WTC11 (cell line): ENCODE measurements around the gene ARHGAP6. TPM values are rescaled to one million over a fixed set of nuclear protein-coding genes. Genes with fewer than 3 reads are reported as not detected.

Experiments used
- ATAC-seq: fragments of 200-7000 bp; cut with Tn5 transposase; 2 replicates; pipeline ENCODE4 v1.10.0; 2021; ENCODE audit warnings: mild to moderate bottlenecking, moderate library complexity
- CTCF ChIA-PET: fragments of 300-600 bp; sonication (Branson Sonifier 250); formaldehyde crosslinking; loops from one replicate; lab custom pipeline; 2021; ENCODE audit warnings: antibody characterized with exemption; lab: Charles Lee
- POLR2A ChIA-PET: fragments of 350-600 bp; sonication (Branson Sonifier 250); formaldehyde crosslinking; loops from one replicate; lab custom pipeline; 2021; ENCODE audit warnings: antibody characterized with exemption; lab: Charles Lee
- DNase-seq: peaks from one replicate; pipeline ENCODE4 v3.0.0; 2021; ENCODE audit warnings: low spot score
- H3K27ac Mint-ChIP-seq: 2 replicates; pipeline ENCODE4 v1.8.0; 2021; ENCODE audit warnings: mixed read lengths
- H3K27me3 Mint-ChIP-seq: 2 replicates; pipeline ENCODE4 v1.8.0; 2021; ENCODE audit warnings: low read depth, mild to moderate bottlenecking, moderate library complexity, mixed read lengths
- H3K36me3 Mint-ChIP-seq: 2 replicates; pipeline ENCODE4 v1.8.0; 2021; ENCODE audit warnings: mixed read lengths
- H3K4me1 Mint-ChIP-seq: 2 replicates; pipeline ENCODE4 v1.8.0; 2022; ENCODE audit warnings: mixed read lengths
- H3K4me3 Mint-ChIP-seq: 2 replicates; pipeline ENCODE4 v1.8.0; 2021; ENCODE audit warnings: mild to moderate bottlenecking, moderate library complexity, mixed read lengths
- H3K9me3 Mint-ChIP-seq: 2 replicates; pipeline ENCODE4 v1.8.0; 2021; ENCODE audit warnings: mixed read lengths
- ATF3 ChIP-seq: sonication (generic); formaldehyde crosslinking; conservative IDR thresholded peaks from 2 replicates; pipeline ENCODE4 v1.8.1; 2022; ENCODE audit warnings: mild to moderate bottlenecking, missing genetic modification reagents
- ATF6 ChIP-seq: sonication (generic); formaldehyde crosslinking; IDR thresholded peaks from 2 replicates; pipeline ENCODE4 v1.8.1; 2023; ENCODE audit warnings: mild to moderate bottlenecking, missing genetic modification reagents
- CREB1 ChIP-seq: sonication (generic); formaldehyde crosslinking; IDR thresholded peaks from 2 replicates; pipeline ENCODE4 v1.8.0; 2023; ENCODE audit warnings: mild to moderate bottlenecking, missing genetic modification reagents
- ESRRA ChIP-seq: sonication (generic); formaldehyde crosslinking; IDR thresholded peaks from 2 replicates; pipeline ENCODE4 v1.8.1; 2022; ENCODE audit warnings: mild to moderate bottlenecking, missing genetic modification reagents, borderline replicate concordance
- FOXP1 ChIP-seq: sonication (generic); formaldehyde crosslinking; IDR thresholded peaks from 2 replicates; pipeline ENCODE4 v1.8.0; 2022; ENCODE audit warnings: missing genetic modification reagents, mild to moderate bottlenecking, moderate library complexity, borderline replicate concordance
- GRHL2 ChIP-seq: fragments of 250-450 bp; sonication (Bioruptor Pico); IDR thresholded peaks from 2 replicates; pipeline ENCODE4 v1.8.0; 2022; ENCODE audit warnings: mild to moderate bottlenecking, moderate library complexity; ENCODE audit not compliant: insufficient replicate concordance, severe bottlenecking
- GTF2I ChIP-seq: fragments of 250-450 bp; sonication (Bioruptor Pico); conservative IDR thresholded peaks from 2 replicates; pipeline ENCODE4 v1.4.0; 2021; ENCODE audit warnings: mild to moderate bottlenecking
- SMAD4 ChIP-seq: sonication (generic); formaldehyde crosslinking; IDR thresholded peaks from 2 replicates; pipeline ENCODE4 v1.8.0; 2022; ENCODE audit warnings: mild to moderate bottlenecking, missing genetic modification reagents
- SP1 ChIP-seq: sonication (generic); formaldehyde crosslinking; conservative IDR thresholded peaks from 2 replicates; pipeline ENCODE4 v1.8.1; 2022; ENCODE audit warnings: missing genetic modification reagents
- ZNF121 ChIP-seq: sonication (generic); formaldehyde crosslinking; IDR thresholded peaks from 2 replicates; pipeline ENCODE4 v1.8.0; 2023; ENCODE audit warnings: missing genetic modification reagents
- ZNF138 ChIP-seq: sonication (generic); formaldehyde crosslinking; conservative IDR thresholded peaks from 2 replicates; pipeline ENCODE4 v1.8.1; 2022; ENCODE audit warnings: mild to moderate bottlenecking, moderate library complexity, missing genetic modification reagents
- ZNF219 ChIP-seq: sonication (generic); formaldehyde crosslinking; IDR thresholded peaks from 2 replicates; pipeline ENCODE4 v1.8.0; 2023; ENCODE audit warnings: missing genetic modification reagents, mild to moderate bottlenecking, borderline replicate concordance
- ZNF232 ChIP-seq: sonication (generic); formaldehyde crosslinking; IDR thresholded peaks from 2 replicates; pipeline ENCODE4 v1.8.0; 2022; ENCODE audit warnings: mild to moderate bottlenecking, missing genetic modification reagents
- ZNF423 ChIP-seq: fragments of 250-450 bp; sonication (Bioruptor Pico); IDR thresholded peaks from 2 replicates; pipeline ENCODE4 v2.1.2; 2022; ENCODE audit warnings: mild to moderate bottlenecking, moderate library complexity
- total RNA-seq: library from RNA; stranded (reverse); gene quantifications from 3 replicates; pipeline ENCODE4 v1.2.3, GENCODE V29; 2021
- TF ChIP-seq, protein P1 (sequence below): sonication (generic); formaldehyde crosslinking; IDR thresholded peaks from 2 replicates; pipeline ENCODE4 v1.8.1; 2023; ENCODE audit warnings: mild to moderate bottlenecking, missing genetic modification reagents, moderate library complexity
- TF ChIP-seq, protein P2 (sequence below): sonication (generic); formaldehyde crosslinking; conservative IDR thresholded peaks from 2 replicates; pipeline ENCODE4 v1.8.1; 2023; ENCODE audit warnings: mild to moderate bottlenecking, low read depth, missing genetic modification reagents, moderate library complexity
- TF ChIP-seq, protein P3 (sequence below): fragments of 200-600 bp; IDR thresholded peaks from 2 replicates; pipeline ENCODE4 v1.8.0; 2022; ENCODE audit warnings: antibody characterized with exemption
- TF ChIP-seq, protein P4 (sequence below): sonication (generic); formaldehyde crosslinking; IDR thresholded peaks from 2 replicates; pipeline ENCODE4 v1.8.1; 2023; ENCODE audit warnings: mild to moderate bottlenecking, moderate library complexity, missing genetic modification reagents
- TF ChIP-seq, protein P5 (sequence below): sonication (generic); formaldehyde crosslinking; IDR thresholded peaks from 2 replicates; pipeline ENCODE4 v1.8.1; 2022; ENCODE audit warnings: low read depth, missing genetic modification reagents, borderline replicate concordance
- TF ChIP-seq, protein P6 (sequence below): sonication (generic); formaldehyde crosslinking; IDR thresholded peaks from 2 replicates; pipeline ENCODE4 v1.8.0; 2023; ENCODE audit warnings: mild to moderate bottlenecking, missing genetic modification reagents

ARHGAP6 gene
- total RNA-seq, 1 experiment from 2014 or later = 1.0 TPM

- H3K27ac Mint-ChIP-seq = no peak overlapping the region
- TF ChIP-seq GRHL2 (CRISPR knock-in tag) = no peak
- TF ChIP-seq ATF3 (CRISPR knock-in tag) = no peak
- no peak for TF ChIP-seq ZNF232 (CRISPR knock-in tag)
- TF ChIP-seq, protein P1, sequence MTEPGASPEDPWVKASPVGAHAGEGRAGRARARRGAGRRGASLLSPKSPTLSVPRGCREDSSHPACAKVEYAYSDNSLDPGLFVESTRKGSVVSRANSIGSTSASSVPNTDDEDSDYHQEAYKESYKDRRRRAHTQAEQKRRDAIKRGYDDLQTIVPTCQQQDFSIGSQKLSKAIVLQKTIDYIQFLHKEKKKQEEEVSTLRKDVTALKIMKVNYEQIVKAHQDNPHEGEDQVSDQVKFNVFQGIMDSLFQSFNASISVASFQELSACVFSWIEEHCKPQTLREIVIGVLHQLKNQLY (CRISPR knock-in tag) = no peak
- TF ChIP-seq CREB1 (CRISPR knock-in tag) = no peak
- TF ChIP-seq, protein P2, sequence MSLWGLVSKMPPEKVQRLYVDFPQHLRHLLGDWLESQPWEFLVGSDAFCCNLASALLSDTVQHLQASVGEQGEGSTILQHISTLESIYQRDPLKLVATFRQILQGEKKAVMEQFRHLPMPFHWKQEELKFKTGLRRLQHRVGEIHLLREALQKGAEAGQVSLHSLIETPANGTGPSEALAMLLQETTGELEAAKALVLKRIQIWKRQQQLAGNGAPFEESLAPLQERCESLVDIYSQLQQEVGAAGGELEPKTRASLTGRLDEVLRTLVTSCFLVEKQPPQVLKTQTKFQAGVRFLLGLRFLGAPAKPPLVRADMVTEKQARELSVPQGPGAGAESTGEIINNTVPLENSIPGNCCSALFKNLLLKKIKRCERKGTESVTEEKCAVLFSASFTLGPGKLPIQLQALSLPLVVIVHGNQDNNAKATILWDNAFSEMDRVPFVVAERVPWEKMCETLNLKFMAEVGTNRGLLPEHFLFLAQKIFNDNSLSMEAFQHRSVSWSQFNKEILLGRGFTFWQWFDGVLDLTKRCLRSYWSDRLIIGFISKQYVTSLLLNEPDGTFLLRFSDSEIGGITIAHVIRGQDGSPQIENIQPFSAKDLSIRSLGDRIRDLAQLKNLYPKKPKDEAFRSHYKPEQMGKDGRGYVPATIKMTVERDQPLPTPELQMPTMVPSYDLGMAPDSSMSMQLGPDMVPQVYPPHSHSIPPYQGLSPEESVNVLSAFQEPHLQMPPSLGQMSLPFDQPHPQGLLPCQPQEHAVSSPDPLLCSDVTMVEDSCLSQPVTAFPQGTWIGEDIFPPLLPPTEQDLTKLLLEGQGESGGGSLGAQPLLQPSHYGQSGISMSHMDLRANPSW (CRISPR knock-in tag) = no peak
- no peak for TF ChIP-seq FOXP1 (CRISPR knock-in tag)
- TF ChIP-seq SMAD4 = no peak
- TF ChIP-seq, protein P3, sequence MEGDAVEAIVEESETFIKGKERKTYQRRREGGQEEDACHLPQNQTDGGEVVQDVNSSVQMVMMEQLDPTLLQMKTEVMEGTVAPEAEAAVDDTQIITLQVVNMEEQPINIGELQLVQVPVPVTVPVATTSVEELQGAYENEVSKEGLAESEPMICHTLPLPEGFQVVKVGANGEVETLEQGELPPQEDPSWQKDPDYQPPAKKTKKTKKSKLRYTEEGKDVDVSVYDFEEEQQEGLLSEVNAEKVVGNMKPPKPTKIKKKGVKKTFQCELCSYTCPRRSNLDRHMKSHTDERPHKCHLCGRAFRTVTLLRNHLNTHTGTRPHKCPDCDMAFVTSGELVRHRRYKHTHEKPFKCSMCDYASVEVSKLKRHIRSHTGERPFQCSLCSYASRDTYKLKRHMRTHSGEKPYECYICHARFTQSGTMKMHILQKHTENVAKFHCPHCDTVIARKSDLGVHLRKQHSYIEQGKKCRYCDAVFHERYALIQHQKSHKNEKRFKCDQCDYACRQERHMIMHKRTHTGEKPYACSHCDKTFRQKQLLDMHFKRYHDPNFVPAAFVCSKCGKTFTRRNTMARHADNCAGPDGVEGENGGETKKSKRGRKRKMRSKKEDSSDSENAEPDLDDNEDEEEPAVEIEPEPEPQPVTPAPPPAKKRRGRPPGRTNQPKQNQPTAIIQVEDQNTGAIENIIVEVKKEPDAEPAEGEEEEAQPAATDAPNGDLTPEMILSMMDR = no peak
- TF ChIP-seq, protein P4, sequence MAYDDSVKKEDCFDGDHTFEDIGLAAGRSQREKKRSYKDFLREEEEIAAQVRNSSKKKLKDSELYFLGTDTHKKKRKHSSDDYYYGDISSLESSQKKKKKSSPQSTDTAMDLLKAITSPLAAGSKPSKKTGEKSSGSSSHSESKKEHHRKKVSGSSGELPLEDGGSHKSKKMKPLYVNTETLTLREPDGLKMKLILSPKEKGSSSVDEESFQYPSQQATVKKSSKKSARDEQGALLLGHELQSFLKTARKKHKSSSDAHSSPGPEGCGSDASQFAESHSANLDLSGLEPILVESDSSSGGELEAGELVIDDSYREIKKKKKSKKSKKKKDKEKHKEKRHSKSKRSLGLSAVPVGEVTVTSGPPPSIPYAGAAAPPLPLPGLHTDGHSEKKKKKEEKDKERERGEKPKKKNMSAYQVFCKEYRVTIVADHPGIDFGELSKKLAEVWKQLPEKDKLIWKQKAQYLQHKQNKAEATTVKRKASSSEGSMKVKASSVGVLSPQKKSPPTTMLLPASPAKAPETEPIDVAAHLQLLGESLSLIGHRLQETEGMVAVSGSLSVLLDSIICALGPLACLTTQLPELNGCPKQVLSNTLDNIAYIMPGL (CRISPR knock-in tag) = no peak
- TF ChIP-seq, protein P5, sequence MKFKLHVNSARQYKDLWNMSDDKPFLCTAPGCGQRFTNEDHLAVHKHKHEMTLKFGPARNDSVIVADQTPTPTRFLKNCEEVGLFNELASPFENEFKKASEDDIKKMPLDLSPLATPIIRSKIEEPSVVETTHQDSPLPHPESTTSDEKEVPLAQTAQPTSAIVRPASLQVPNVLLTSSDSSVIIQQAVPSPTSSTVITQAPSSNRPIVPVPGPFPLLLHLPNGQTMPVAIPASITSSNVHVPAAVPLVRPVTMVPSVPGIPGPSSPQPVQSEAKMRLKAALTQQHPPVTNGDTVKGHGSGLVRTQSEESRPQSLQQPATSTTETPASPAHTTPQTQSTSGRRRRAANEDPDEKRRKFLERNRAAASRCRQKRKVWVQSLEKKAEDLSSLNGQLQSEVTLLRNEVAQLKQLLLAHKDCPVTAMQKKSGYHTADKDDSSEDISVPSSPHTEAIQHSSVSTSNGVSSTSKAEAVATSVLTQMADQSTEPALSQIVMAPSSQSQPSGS = no peak
- no peak for TF ChIP-seq ZNF219 (CRISPR knock-in tag)
- no peak for TF ChIP-seq SP1 (CRISPR knock-in tag)
- no peak for TF ChIP-seq ZNF138 (CRISPR knock-in tag)
- TF ChIP-seq ATF6 (CRISPR knock-in tag) = no peak
- TF ChIP-seq ZNF121 (CRISPR knock-in tag) = no peak
- TF ChIP-seq GTF2I (CRISPR knock-in tag) = no peak
- no peak for TF ChIP-seq ESRRA (CRISPR knock-in tag)
- TF ChIP-seq ZNF423 (CRISPR knock-in tag) = no peak
- TF ChIP-seq, protein P6, sequence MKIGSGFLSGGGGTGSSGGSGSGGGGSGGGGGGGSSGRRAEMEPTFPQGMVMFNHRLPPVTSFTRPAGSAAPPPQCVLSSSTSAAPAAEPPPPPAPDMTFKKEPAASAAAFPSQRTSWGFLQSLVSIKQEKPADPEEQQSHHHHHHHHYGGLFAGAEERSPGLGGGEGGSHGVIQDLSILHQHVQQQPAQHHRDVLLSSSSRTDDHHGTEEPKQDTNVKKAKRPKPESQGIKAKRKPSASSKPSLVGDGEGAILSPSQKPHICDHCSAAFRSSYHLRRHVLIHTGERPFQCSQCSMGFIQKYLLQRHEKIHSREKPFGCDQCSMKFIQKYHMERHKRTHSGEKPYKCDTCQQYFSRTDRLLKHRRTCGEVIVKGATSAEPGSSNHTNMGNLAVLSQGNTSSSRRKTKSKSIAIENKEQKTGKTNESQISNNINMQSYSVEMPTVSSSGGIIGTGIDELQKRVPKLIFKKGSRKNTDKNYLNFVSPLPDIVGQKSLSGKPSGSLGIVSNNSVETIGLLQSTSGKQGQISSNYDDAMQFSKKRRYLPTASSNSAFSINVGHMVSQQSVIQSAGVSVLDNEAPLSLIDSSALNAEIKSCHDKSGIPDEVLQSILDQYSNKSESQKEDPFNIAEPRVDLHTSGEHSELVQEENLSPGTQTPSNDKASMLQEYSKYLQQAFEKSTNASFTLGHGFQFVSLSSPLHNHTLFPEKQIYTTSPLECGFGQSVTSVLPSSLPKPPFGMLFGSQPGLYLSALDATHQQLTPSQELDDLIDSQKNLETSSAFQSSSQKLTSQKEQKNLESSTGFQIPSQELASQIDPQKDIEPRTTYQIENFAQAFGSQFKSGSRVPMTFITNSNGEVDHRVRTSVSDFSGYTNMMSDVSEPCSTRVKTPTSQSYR (CRISPR knock-in tag) = no peak
- TF ChIP-seq, all 79 proteins: peak for 0
- H3K9me3 Mint-ChIP-seq = no peaks in the 10 kb centered on the region
- ChIA-PET POLR2A (no interaction called here), CTCF (no interaction called here)
- H3K27me3 Mint-ChIP-seq = 0 out of 2 replicates have a peak, but pooled peaks cover 3% of the 10 kb centered on the region
- no peak overlapping the region for H3K4me3 Mint-ChIP-seq
- ATAC-seq (no peak), DNase-seq (no peak)
- H3K4me1 Mint-ChIP-seq = no peaks in the 10 kb centered on the region
- no peaks in the 10 kb centered on the region for H3K36me3 Mint-ChIP-seq
These were observed 331.6 kb downstream of the ARHGAP6 start for GRCh38 chrX:11334165-11334564.
